ENCODE results near the gene CENPO. TPM values are rescaled to one million over a fixed set of nuclear protein-coding genes. Genes with fewer than 3 reads are reported as not detected.

The CENPO gene
- polyA plus RNA-seq, 2 of the 4 experiments (the other 2 are of a cell fraction), result 49.6 to 62.0 TPM

- peak in 1 of 2 experiments; percentile 24; a peak in 1 of 6 replicates for ATAC-seq
- Histone ChIP-seq H3K4me3 (no peak overlapping the region), H3K9me3 (no peaks in the 10 kb centered on the region), H3K27ac (no peak overlapping the region), H3K4me2 (no peak overlapping the region), H3K4me1 (no peaks in the 10 kb centered on the region)
- 93% methylated on average over 5 of the region's 5 CpGs for WGBS (ENCODE audit: missing lambda C conversion rate)
- no peak for DNase-seq (ENCODE audit: low read depth in 1 of 2, low spot score in 1 of 2)
- FAIRE-seq, result no peak
- ChIA-PET POLR2A (no interaction called here), CTCF (interaction anchor here (1.5 to 4.4 kb wide), 2 partner anchors 19 to 362 kb away, joined by 5 to 28 read pairs; partner anchors contain the start of genes CENPO and PTRHD1)
- TF ChIP-seq PHF8 (IDR thresholded peaks at IDR 0.05; ENCODE audit: borderline replicate concordance, low read depth) (no peak), JUNB (IDR thresholded peaks at IDR 0.05) (no peak), CBX2 (IDR thresholded peaks at IDR 0.05; ENCODE audit: borderline replicate concordance, low read depth) (no peak), HOXB5 (CRISPR knock-in tag; IDR thresholded peaks at IDR 0.05) (no peak), E2F6 (IDR thresholded peaks at IDR 0.05; ENCODE audit: borderline replicate concordance, low read depth) (no peak), NPAS2 (CRISPR knock-in tag; IDR thresholded peaks at IDR 0.05; ENCODE audit: borderline replicate concordance) (no peak), CHD4 (IDR thresholded peaks at IDR 0.05; ENCODE audit: borderline replicate concordance) (no peak), HOXB13 (CRISPR knock-in tag; IDR thresholded peaks at IDR 0.05; ENCODE audit: low read depth) (no peak), RFX5 (IDR thresholded peaks at IDR 0.05) (no peak), ELK1 (IDR thresholded peaks at IDR 0.05; ENCODE audit: low read depth, low read length) (no peak), CBX8 (IDR thresholded peaks at IDR 0.05) (no peak), KDM1A (IDR thresholded peaks at IDR 0.05; ENCODE audit: low read depth) (no peak)
- TF ChIP-seq, protein P1, sequence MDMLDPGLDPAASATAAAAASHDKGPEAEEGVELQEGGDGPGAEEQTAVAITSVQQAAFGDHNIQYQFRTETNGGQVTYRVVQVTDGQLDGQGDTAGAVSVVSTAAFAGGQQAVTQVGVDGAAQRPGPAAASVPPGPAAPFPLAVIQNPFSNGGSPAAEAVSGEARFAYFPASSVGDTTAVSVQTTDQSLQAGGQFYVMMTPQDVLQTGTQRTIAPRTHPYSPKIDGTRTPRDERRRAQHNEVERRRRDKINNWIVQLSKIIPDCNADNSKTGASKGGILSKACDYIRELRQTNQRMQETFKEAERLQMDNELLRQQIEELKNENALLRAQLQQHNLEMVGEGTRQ (IDR thresholded peaks at IDR 0.05), result no peak
Measured at GRCh38 chr2:24771764-24772586, 21.2 kb upstream of the CENPO start.

DNA sequence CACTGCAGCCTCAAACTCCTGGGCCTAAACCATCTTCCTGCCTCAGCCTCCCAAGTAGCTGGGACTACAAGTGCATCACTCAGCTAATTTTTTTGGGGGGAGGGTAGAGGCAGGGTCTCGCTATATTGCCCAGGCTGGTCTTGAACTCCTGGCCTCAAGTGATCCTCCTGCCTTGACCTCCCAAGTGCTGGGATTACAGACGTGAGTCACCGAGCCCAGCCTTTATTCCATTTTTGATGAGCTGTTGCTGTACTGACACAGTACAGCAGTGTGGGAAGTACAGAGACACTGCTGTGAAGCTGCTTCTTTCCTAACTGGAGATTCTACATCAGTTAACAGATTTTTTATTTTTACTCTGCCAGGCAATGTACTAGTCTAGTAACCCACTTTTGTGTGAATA is 18.9 kb upstream of the CENPO start:
- POLR2A ChIA-PET, result interaction anchor here (0.6 to 1.8 kb wide), 2 partner anchors 18 to 597 kb away, joined by 3 to 6 read pairs; partner anchors contain the start of genes CENPO and PTRHD1
- FAIRE-seq (no peak), ATAC-seq (peak in 1 of 2 experiments; percentile 44; a peak in 2 of 6 replicates)

DNA sequence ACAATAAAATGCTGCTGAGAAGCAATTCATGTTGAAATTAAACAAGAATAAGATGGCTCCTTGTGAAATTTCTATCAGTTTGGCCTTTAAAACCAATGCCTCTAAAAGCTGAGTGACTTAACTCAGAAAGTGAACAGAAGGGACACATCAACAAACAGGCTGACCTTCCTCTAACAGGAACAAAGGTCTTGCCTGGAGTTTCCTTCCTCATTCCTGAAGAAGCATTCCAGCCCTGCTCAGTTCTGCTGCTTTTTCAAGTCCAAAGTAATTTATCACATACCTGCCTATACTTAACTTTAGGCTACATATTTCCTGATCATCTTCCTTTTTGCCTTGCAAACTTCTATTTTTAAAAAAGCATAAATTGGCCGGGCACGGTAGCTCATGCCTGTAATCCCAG is 14.1 kb upstream of the CENPO start:
- no peak for FAIRE-seq
- POLR2A ChIA-PET, result interaction anchor here (0.7 to 2.2 kb wide), 2 partner anchors 14 to 17 kb away, joined by 3 to 9 read pairs; partner anchors contain the start of genes CENPO and PTRHD1
- CTCF ChIA-PET, result interaction anchor here (0.6 to 4.7 kb wide), 9 partner anchors 10 to 421 kb away, joined by 3 to 34 read pairs (median 3); partner anchors contain the start of genes CENPO and PTRHD1
- peak in 1 of 2 experiments; percentile 25 for DNase-seq (ENCODE audit: low read depth in 1 of 2, low spot score in 1 of 2)
- Histone ChIP-seq H3K9me3 (no peaks in the 10 kb centered on the region), H3K4me3 (no peak overlapping the region), H3K27ac (no peak overlapping the region), H3K4me2 (no peak overlapping the region), H3K4me1 (no peaks in the 10 kb centered on the region)
- ATAC-seq, result no peak
- WGBS (ENCODE audit: missing lambda C conversion rate), result 91% methylated on average over 2 of the region's 2 CpGs
- TF ChIP-seq HOXB5 (CRISPR knock-in tag; IDR thresholded peaks at IDR 0.05) (no peak), JUNB (IDR thresholded peaks at IDR 0.05) (no peak), RCOR1 (IDR thresholded peaks at IDR 0.05; ENCODE audit: low read depth, low read length) (no peak), KDM5A (IDR thresholded peaks at IDR 0.05) (no peak), EP300 (IDR thresholded peaks at IDR 0.05) (no peak), FOSL2 (IDR thresholded peaks at IDR 0.05) (no peak), FOSL2 (CRISPR knock-in tag; IDR thresholded peaks at IDR 0.05) (no peak), BHLHE40 (IDR thresholded peaks at IDR 0.05; ENCODE audit: low read depth, low read length) (no peak), HDAC2 (IDR thresholded peaks at IDR 0.05) (no peak)
- TF ChIP-seq, protein P2, sequence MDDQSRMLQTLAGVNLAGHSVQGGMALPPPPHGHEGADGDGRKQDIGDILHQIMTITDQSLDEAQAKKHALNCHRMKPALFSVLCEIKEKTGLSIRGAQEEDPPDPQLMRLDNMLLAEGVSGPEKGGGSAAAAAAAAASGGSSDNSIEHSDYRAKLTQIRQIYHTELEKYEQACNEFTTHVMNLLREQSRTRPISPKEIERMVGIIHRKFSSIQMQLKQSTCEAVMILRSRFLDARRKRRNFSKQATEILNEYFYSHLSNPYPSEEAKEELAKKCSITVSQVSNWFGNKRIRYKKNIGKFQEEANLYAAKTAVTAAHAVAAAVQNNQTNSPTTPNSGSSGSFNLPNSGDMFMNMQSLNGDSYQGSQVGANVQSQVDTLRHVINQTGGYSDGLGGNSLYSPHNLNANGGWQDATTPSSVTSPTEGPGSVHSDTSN (IDR thresholded peaks at IDR 0.05), result no peak
- TF ChIP-seq, protein P3, sequence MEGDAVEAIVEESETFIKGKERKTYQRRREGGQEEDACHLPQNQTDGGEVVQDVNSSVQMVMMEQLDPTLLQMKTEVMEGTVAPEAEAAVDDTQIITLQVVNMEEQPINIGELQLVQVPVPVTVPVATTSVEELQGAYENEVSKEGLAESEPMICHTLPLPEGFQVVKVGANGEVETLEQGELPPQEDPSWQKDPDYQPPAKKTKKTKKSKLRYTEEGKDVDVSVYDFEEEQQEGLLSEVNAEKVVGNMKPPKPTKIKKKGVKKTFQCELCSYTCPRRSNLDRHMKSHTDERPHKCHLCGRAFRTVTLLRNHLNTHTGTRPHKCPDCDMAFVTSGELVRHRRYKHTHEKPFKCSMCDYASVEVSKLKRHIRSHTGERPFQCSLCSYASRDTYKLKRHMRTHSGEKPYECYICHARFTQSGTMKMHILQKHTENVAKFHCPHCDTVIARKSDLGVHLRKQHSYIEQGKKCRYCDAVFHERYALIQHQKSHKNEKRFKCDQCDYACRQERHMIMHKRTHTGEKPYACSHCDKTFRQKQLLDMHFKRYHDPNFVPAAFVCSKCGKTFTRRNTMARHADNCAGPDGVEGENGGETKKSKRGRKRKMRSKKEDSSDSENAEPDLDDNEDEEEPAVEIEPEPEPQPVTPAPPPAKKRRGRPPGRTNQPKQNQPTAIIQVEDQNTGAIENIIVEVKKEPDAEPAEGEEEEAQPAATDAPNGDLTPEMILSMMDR (IDR thresholded peaks at IDR 0.05), result no peak

More for the DNA sequence above, 18.9 kb upstream of the CENPO start:
- H3K27ac ChIP-seq, result no peak overlapping the region
- WGBS (ENCODE audit: missing lambda C conversion rate), result 88% methylated on average over 3 of the region's 3 CpGs
- no peak overlapping the region for H3K4me3 ChIP-seq
- H3K9me3 ChIP-seq, result no peaks in the 10 kb centered on the region
- no peak overlapping the region for H3K4me2 ChIP-seq
- TF ChIP-seq HES2 (IDR thresholded peaks at IDR 0.05) (no peak), MAX (IDR thresholded peaks at IDR 0.05) (no peak)
- H3K4me1 ChIP-seq, result no peaks in the 10 kb centered on the region
- no peak for DNase-seq (ENCODE audit: low read depth in 1 of 2, low spot score in 1 of 2)
- CTCF ChIA-PET, result interaction anchor here (0.6 to 4.4 kb wide), 5 partner anchors 9 to 53 kb away, joined by 3 to 28 read pairs (median 6); partner anchors contain the start of genes CENPO and PTRHD1
